ENCODE results near the gene CEACAM3.

The CEACAM3 gene

GRCh38 chr19:41792513-41793413, 3.6 kb upstream of the CEACAM3 start:
- DNase-seq (ENCODE audit: low read depth in 2 of 2) = peak; percentile 17 to 20

DNA sequence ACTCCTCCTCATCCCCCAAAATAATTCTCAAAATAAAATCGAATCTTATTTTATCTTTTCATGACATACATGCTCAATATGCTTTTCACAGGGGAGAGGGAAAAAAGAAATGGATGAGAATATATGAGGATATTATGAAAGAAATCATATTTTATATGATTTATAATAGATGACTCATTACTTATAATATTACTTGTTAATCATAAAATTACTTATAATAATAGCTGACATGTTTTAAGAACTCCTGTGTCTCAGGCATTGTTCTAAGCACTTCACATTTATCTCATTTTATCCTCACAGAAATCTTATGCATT, 3.0 kb upstream of the CEACAM3 start:
- DNase-seq (ENCODE audit: low read depth in 2 of 2) = no peak

- DNase-seq (ENCODE audit: low read depth in 2 of 2) = peak; percentile 19 to 22
Observed at GRCh38 chr19:41795031-41795461, 1.3 kb upstream of the CEACAM3 start.

DNA sequence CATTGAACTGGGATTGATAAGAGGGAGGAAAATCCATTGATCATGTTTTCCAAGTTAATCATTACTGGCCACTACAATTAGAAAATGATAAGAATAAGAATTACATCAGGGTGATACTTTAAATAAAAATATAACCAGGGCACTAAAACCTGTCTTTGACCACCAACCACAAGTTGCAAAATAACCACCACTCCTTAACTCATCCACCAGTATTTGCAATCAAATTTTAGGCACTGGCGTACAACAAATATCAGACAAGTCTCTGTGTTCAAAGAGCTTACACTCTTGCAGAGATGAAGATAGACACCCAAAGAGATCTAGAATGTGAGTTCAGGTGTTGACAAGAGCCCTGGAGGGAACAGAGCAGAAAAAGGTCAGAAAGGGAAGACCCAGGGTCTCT, 514 bp downstream of the CEACAM3 start:
- no peak for DNase-seq (ENCODE audit: low read depth in 2 of 2)

GRCh38 chr19:41799444-41800000, 3.1 kb downstream of the CEACAM3 start:
- no peak for DNase-seq (ENCODE audit: low read depth in 2 of 2)

DNA sequence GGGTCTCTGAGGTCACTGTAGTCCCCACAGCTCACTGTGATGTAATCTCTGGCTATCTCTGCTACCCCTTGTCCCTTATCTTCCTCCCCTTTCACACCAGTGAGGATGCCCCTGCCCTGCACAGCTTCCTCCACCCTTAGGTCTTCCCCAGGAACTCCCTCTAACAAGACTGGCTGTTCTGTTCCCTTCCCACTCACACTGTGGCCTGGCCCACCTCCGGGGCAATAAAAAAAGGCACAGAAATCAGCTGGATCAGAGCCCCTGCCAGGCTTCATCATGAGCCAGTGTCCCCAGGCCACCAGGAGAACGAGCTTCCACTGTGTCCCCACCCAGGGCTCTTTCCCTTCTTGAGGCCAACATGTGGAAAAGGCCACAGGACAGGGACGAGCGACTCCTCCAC, 4.6 kb downstream of the CEACAM3 start:
- DNase-seq (ENCODE audit: low read depth in 2 of 2) = no peak

GRCh38 chr19:41801792-41802211, 5.4 kb downstream of the CEACAM3 start:
- no peak for DNase-seq (ENCODE audit: low read depth in 2 of 2)

GRCh38 chr19:41802770-41803169, 6.4 kb downstream of the CEACAM3 start:
- no peak for DNase-seq (ENCODE audit: low read depth in 2 of 2)

- no peak for DNase-seq (ENCODE audit: low read depth in 2 of 2)
Observed at GRCh38 chr19:41804336-41804735, 7.9 kb downstream of the CEACAM3 start.

DNA sequence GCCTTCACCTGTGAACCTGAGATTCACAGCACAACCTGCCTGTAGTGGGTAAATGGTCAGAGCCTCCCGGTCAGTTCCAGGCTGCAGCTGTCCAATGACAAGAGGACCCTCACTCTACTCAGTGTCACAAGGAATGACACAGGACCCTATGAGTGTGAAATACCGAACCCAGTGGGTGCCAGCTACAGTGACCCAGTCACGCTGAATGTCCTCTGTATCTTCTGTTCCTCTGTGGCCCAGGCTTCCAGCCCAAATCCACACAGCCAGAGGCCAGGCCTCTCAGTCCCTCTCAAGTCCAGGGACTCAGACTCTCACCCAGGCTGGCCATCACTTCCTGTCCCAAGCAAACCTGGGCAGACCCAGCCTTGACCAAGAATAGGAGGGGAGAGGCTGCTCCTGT, 10.8 kb downstream of the CEACAM3 start:
- no peak for DNase-seq (ENCODE audit: low read depth in 2 of 2)

DNA sequence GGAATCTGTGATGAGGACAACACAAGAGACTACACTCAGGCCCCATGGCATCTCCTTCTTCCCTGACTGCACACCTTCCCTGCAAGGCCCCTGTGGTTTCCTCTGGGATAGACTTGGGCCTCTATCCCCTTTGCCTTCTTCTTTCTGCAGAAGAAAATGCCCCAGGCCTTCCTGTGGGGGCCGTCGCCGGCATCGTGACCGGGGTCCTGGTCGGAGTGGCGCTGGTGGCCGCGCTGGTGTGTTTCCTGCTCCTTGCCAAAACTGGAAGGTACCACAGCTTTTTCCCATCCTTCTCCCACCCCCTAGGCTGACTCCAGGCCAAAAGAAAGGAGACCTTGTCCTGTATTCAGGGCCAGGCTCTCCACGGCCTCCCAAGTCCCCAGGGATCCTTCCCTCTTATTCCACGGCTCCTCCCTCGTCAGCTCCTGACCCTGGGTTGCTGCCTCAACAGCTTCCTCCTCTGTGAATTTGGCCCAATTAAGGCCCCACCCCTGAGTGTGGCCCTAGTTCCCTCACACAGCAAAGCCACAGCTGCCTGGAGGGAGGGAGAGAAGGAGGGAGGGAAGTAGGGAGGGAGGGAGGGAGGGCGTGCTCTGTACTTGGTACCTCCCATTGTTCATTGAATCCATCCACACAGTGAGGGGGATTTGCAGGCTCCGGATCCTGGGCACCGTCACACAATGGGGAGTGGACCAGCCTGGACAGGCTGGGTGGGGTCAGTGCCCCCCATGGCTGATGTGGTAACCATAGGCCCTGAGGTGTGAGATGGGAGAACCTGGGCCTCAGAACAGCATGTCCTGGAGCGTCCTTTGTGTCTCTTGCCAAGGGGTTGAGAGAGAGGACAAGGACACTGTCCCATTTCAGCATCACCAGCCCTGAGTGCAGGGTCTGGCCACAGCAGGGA, 12.5 kb downstream of the CEACAM3 start:
- DNase-seq (ENCODE audit: low read depth in 2 of 2) = no peak

GRCh38 chr19:41810301-41810700, 13.9 kb downstream of the CEACAM3 start:
- no peak for DNase-seq (ENCODE audit: low read depth in 2 of 2)

GRCh38 chr19:41811036-41811435, 14.6 kb downstream of the CEACAM3 start:
- no peak for DNase-seq (ENCODE audit: low read depth in 2 of 2)

- DNase-seq (ENCODE audit: low read depth in 2 of 2) = no peak
Observed at GRCh38 chr19:41811981-41812380, 15.6 kb downstream of the CEACAM3 start.

DNA sequence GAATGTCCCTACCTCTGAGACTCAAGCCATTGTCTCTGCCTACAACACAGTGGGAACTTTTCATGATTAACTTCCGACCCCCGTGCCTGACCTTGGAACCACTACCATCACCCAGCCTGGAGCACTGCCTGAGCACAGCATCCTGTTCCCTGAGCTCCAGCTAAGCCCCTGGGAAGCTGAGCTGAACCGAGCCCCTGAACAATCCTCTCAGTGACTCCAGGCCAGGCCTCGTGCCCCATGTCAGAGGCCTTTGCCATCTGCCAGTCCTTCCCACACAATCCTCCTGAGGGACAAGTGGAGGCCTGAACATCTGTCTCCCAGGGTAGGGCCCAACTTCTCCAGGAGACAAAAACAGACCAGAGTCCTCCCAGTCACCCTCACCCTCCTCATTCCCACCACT, 17.5 kb downstream of the CEACAM3 start:
- no peak for DNase-seq (ENCODE audit: low read depth in 2 of 2)

- no peak for DNase-seq (ENCODE audit: low read depth in 2 of 2)
Observed at GRCh38 chr19:41815301-41815700, 18.9 kb downstream of the CEACAM3 start.

- no peak for DNase-seq (ENCODE audit: low read depth in 2 of 2)
Observed at GRCh38 chr19:41816761-41817160, 20.4 kb downstream of the CEACAM3 start.

- DNase-seq (ENCODE audit: low read depth in 2 of 2) = no peak
Observed at GRCh38 chr19:41821003-41821735, 24.8 kb downstream of the CEACAM3 start.

- no peak for DNase-seq (ENCODE audit: low read depth in 2 of 2)
Observed at GRCh38 chr19:41837981-41838708, 41.8 kb downstream of the CEACAM3 start.

- no peak for DNase-seq (ENCODE audit: low read depth in 2 of 2)
Observed at GRCh38 chr19:41839211-41839610, 42.8 kb downstream of the CEACAM3 start.

DNA sequence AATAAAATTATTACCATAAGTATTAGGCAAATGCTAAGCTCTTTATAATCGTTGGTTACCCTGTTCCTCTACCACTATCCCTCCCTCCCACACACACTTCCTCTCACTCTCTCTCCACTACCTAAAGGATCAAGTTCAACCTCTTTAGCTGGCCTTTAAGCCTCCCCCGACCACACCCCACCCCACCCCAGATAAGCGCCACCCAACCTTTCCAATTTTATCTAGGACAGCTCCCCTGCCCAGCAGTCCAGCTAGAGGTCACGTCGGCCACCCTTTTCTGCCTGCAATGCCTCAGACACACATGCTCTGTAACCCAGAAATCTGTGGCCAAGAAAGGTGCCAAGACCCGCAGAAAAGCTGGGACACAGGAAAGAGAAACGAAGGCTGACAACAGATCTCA, 47.0 kb downstream of the CEACAM3 start:
- DNase-seq (ENCODE audit: low read depth in 2 of 2) = no peak
